ENCODE results near the gene IL12RB1.
"Not testable (repeated sequence)": the region's sequence is repeated elsewhere in the genome, so short reads cannot be mapped to it uniquely, and the experiment has no call there.

DNA sequence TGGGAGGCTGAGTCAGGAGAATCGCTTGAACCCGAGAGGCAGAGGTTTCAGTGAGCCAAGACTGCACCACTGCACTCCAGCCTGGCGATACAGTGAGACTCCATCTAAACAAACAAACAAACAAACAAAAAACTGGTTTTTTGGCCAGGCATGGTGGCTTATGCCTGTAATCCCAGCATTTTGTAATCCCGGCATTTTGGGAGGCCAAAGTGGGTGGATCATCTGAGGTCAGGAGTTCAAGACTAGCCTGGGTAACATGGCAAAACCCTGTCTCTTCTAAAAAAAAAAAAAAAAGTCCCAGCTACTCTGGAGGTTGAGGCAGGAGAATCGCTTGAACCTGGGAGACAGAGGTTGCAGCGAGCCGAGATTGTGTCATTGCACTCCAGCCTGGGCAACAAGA is 18.5 kb upstream of the IL12RB1 start:
- TF ChIP-seq, protein P1, sequence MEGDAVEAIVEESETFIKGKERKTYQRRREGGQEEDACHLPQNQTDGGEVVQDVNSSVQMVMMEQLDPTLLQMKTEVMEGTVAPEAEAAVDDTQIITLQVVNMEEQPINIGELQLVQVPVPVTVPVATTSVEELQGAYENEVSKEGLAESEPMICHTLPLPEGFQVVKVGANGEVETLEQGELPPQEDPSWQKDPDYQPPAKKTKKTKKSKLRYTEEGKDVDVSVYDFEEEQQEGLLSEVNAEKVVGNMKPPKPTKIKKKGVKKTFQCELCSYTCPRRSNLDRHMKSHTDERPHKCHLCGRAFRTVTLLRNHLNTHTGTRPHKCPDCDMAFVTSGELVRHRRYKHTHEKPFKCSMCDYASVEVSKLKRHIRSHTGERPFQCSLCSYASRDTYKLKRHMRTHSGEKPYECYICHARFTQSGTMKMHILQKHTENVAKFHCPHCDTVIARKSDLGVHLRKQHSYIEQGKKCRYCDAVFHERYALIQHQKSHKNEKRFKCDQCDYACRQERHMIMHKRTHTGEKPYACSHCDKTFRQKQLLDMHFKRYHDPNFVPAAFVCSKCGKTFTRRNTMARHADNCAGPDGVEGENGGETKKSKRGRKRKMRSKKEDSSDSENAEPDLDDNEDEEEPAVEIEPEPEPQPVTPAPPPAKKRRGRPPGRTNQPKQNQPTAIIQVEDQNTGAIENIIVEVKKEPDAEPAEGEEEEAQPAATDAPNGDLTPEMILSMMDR (IDR thresholded peaks at IDR 0.05), result not testable (repeated sequence)
- TF ChIP-seq POLR2A (IDR thresholded peaks at IDR 0.05), result not testable (repeated sequence)

Data from lower leg skin (tissue), 3 donors.